NCI-H2196 (cell line): ENCODE data around the gene KCND2.
"Not testable (repeated sequence)": the region's sequence is repeated elsewhere in the genome, so short reads cannot be mapped to it uniquely, and the experiment has no call there.

ENCODE experiments used
- DNase-seq: peaks from one replicate; lab custom pipeline; 2025; ENCODE audit not compliant: unreplicated experiment; lab: John Stamatoyannopoulos, UW

Gene KCND2

DNA sequence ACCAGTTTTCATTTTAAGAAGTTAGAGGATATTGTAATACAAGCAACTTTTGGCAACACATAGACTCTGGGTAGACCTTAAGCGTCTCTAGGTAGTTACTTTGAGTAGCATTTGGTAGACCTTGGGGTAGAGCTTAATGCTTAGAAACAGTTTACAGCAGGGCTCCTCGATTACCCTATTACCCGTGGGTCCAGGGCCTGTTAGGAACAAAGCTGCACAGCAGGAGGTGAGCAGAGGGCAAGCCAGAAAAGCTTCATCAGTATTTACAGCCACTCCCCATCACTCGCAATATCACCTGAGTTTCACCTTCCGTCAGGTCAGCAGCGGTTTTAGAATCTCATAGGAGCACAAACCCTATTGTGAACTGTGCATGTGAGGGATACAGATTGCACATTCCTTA, 411.5 kb downstream of the KCND2 start:
- no peak for DNase-seq

DNA sequence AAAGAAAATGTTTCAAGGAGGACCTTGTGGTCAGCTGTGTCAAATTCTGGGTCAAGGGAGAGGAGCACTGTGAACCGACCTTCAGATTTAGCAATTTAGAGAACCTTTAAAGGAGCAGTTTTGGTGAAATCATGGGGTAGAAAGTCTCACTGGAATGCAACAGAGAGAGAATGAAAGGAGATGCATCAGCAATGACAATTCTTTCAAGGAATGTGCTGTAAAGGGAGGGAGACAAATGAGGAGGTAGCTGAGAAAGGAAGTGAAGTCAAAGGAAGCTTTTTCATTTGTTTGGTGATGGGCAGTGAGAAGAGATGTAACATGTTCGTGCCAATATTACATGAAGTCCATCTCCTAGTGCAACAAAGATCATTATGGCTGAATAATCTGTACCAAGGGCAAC, 418.9 kb downstream of the KCND2 start:
- no peak for DNase-seq

DNA sequence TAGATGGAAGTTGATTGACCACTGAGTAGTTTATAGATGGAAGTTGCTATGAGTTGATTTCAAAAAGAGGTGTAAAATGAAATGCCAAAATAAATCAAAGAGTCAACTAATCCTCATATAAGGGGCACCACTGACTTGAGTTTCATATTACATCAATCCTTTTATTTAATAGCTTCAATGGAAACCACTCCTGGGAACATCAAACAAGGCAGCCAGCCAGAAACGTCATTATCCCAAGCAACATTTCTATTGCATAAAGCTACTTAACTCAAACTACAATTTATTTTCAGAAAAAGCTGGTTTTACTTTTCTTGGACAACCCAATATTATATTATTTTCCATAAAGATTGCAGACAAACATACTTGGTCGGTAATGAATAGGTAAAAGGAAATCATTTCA, 422.9 kb downstream of the KCND2 start:
- DNase-seq: no peak

DNA sequence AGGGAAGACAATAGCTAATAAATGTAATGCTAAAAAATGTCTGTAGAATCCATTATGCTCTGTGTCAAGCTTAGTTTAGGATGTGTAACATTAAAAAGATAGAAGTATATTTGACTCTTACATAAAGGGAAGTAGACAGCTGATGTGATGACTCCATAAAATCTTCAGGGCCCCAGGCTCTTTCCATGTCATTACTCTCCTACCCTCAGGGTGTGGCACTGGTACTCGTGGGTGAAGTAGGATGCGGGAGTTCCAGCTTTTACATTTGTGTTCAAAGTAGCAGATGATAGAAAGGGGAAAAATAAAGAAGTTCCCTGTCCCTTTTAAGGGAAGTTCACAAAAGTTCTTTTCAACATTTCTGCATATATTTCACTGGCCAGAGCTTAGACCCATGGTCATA, 427.8 kb downstream of the KCND2 start:
- no peak for DNase-seq

DNA sequence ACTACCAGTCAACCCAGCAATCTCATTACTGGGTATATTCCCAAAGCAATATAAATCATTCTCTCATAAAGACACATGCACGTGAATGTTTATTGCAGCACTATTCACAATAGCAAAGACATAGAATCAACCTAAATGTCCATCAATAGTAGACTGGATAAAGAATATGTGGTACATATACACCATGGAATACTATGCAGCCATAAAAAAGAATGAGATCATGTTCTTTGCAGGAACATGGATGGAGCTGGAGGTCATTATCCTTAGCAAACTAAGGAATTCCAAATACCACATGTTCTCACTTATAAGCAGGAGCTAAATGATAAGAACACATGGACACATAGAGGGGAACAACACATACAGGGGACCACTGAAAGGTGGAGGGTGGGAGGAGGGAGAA, 429.4 kb downstream of the KCND2 start:
- DNase-seq: not testable (repeated sequence)

DNA sequence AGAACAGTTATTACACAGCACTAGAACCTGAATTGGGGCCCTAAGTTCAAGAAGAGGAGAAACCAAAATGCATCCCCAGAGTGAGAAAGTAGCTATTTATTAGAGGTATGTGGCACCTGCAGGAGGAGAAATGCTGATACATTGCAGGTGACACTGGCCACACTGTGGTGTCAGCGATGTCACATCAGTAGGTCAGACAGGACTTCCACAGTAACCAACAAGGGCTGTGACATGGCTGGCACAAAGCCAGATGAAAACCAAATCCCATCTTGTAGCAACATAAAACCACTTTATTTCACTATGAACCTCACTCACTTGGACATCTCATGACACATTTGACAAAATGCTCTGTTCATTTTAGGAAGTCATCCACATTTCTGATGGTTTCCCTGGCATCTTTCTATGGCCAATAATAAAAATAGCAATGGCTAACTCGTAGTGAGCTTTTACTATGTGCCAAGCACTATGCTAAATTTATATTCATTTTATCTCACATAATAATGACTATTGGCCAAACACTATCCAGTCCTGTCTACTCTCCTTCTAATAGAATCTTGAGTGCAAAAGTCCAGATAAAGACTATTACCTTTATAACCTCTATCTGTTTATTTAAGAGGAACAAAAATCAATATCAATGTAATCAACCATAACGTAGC, 430.7 kb downstream of the KCND2 start:
- DNase-seq: no peak

DNA sequence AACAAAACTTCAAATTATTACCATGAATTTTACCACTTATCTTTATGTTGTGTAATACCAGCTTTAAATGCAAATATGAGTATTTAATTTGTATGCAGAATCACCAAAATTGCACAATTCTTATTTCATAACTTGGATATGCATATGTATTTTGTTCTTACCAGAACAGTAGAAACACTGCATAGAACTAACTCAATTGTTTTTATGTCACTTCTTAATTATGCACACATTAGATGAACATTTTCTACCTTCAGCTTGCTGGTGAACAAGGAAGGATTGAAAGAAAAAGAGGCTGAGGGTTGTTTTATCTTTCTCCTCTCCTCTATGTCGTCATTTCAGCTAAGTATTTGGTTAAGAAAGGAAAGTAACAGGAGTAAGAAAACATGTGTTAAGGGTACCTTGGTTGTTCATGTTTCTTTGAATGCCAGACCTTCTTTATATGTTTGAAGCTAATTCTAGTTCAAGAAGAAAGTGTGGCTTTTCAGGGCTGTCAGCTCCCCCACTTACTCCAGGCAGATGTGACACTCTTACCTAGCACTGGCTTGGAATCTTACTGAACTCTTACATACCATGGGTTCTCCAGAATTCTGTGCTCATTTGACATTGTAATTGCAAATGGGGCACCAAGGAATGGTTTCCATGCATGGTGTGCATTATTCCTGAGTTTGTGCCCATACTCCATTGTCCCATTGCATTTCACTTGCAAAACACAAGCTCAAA, 436.4 kb downstream of the KCND2 start:
- no peak for DNase-seq

DNA sequence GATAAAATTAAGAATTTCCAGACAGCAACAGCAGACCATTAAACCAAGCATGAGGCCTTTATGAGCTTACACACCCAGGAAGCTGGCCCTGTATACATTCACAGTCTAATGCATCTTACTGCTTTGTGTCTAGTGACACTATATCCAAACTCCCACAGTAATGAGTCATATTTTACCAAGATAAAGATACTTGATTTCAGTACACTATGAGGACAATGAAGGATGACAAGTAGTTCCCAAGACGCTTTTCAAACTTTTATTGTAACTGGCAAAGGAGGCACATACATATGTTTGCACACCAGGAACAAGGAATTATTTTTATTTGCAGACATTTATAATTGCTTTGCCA, 437.0 kb downstream of the KCND2 start:
- no peak for DNase-seq

DNA sequence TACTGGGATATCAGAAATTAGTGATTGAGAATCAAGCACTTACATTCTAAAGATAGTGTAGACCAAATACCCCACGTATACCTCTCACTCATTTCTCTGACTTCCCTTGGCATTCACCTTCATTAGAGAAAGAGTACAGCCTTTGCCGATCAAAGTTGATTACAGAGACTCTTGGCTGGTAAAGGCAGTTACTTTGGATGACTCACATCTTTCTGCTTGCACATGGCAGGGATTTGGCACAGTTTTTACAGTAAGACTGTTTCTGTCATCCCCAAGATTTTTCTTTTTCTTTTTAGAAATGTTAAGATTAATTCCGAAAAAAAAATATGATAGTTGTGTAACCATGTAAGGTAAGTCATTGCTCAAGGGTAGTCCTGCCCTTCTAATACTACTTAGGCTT, 442.0 kb downstream of the KCND2 start:
- no peak for DNase-seq

DNA sequence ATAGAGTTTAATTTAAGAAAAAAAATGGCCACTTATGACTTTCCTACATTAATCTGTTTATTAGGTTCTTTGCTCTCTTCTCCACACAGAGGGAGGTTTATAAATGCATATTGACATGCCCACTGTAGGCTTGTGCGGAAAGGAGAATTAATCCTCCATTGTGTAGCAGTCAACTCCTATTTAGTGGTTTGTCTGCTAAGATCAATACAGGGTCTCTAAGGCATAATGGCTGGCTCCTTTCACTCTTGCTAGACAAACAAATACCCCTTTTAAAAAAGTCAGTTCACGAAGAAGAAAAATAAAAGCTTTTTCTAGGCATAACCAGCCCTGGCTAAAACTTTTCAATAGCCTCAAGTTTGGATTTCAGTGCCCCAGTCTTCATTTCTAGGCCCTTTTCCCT, 443.3 kb downstream of the KCND2 start:
- DNase-seq: no peak

DNA sequence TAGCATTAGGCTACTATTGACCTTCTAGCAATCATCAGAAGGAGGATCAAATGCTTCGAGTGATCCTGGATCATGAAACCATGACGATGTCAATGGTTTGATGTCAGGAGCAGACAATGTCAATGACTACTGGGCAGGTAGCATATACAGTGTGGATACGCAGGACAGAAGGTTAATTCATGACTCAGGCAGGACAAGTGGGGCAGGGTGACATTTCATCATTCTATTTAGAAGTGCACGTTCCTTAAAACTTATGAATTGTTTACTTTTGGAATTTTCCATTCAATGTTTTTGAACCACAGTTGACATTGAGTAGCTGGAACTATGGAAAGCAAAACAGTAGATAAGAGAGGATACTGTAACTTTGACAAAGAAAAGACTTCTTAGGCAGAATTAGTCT, 444.2 kb downstream of the KCND2 start:
- no peak for DNase-seq

DNA sequence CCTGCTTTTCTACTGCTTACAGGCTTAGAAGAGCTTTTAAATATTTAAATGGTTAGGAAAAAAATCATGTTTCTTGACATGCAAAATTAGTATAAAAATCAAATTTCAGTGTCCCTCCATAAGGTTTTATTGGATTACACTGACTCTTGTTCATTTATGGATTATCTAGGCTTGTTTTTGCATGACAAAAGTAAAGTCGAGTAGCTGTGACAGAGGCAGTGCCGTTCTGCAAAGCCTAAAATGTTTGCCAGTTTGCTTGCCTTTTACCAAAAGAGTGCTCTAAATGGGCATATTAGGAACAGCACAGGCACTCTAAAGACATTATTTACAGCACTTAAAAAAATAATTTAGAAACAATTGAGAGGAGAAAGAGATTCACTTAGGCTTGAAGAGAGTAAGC, 445.4 kb downstream of the KCND2 start:
- DNase-seq: no peak

DNA sequence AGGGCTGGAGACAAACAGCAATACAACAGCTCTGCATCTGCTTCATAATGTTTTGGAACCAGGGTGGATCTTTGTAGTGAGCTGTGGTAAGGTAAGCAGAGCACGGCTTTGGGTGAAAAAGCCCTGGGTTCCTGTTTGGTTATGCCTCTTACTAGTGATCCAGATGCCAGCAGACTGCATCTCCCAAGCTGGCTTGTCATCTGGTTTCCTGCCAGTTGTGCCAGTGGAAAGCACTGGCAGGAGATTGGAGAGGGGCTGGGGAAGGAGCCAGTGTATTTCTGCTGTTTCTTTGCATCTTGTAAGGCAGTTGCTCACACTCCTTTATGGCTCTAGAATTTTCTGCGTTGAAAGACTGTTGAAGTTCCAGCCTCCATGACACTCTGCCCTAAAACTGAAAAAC, 447.3 kb downstream of the KCND2 start:
- DNase-seq: no peak

DNA sequence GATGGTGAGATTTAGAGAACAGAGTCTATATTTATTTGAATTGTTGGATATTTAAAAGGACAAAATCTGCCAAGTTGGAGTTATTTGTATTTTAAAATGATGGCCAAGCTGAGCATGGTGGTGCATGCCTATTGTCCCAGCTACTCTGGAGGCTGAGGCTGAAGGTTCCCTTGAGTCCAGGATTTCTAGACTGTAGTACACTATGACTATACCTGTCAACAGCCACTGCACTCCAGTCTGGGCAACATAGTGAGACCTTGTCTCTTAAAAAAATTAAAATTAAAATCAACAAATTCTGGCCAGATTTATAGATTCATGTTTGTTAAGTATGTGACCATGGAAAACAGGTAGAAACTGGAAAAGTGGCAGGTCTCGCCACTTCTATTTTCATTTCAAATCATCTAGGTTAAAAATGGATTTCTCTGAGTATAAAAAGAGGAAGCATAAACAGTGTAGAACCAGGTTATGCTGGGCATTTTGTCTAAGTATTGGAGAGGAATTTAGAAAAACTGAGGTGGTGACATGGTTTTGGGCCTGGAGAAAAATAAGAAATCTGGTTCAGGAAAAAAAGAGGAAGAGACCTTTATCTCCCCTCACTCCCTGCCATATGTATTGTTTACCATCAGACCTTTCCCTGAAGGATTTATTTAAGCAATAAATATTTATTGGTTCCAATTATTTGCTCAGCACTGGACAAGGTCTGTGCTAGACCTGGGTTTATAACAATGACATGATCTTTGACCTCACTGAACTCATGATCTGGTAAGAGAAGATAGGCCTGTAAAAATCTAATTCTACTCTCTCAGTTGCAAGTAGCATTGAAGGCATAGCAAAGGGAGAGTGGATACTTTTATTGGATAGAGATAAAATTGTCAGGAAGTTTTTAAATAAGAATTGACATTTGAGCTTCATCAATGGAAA, 450.8 kb downstream of the KCND2 start:
- DNase-seq: no peak

DNA sequence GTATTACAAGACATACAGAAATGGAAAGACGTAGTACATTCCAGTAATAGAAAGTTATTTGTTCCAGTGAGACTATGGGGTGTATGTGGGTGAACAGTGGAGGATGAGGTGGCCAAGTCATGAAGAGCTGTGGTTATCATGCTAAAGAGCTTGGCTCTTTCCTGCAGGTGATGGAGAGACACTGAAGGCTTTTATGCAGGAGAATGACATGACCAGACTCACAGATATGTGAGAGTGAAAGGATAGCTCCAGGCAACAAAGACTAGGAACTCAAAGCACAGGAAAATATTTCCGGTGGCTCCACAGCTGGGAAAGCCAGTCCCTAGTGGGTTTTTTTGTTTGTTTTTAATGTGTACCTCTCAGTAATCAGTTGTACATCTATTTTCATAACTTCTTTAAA, 451.5 kb downstream of the KCND2 start:
- DNase-seq: no peak

DNA sequence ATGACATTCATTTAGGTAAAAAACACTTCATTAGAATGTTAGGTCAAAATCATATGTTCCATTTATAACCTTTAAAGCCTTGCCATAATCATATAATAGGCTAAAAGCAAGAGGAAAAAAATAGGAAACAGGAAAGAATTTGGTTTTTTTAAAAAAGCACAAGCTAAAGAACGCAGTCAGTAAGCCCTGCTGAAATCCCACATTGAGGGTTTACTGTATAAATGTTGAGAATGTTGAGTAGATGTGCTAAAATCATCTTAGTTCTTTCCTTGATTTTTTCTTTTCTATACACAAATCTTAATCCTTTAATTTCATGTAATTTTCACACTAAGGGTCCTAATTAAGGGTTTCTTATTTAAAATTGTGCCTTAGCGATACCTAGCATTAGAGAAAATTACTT, 452.0 kb downstream of the KCND2 start:
- DNase-seq: no peak

DNA sequence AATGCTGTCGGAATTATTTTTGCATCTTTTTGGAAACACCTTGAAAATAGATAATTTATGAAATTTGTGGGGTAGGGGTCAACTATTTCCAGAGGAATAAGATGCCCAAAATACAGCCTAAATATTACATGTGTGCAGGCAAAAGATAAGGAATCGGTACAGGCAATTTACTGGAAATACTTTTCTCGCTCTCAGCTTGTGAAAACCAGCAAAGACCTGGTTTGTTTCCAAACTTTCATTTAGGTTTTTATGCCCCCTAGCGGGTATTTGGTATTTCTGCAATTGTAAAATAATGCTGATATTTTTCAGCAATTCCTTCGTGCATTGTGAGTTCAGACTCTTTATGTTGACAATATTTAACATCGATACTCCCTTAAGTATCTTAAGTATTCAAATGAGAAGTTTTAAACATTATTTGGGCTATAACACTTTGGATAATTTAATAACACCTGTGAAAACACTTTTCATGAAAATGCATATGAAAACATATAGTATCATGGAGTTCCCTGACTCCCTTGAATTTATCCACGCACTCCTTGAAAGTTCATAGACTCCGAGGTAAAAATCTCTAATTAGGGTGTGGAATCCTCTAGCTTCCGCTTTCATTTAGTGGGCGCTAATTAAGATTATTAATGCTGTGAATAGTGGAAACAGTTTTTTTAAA, 452.5 kb downstream of the KCND2 start:
- peak; percentile 53 for DNase-seq

DNA sequence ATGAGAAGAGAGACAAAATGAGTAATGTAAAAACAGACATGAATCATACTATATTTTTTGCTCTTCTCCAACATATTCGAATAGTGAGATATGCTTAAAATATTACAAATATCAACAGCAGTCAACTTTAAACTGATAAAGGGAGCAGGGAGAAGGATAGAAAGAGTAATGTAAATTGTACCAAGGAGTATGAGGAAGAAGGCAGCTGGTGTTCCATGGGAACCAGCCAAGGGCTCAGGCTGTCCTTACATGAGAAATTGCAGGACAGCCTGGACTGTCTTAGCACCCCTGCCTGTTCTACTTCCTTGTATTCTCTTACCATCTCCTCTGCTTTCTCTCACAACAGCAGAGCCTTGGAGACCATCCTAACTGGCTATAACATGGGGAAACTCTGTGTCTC, 456.3 kb downstream of the KCND2 start:
- DNase-seq: no peak

DNA sequence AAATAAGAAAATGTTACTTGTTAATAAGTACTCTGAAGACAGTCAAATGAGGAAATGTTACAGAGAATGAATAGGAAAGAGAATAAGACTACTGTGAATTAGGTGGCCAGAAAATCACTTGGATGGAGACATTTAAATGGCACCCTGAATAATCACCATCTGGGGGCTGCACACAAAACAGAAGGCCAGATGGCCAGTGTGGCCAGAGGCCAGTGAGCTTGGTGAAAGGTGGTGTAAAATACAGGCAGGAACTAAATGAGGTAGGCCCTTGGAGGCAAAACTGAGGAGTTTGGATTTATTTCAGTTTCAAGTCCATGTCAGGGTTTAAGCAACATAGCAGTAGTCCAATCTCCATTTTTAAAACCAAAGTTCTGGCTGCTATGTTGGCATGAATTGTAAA, 458.3 kb downstream of the KCND2 start:
- no peak for DNase-seq

DNA sequence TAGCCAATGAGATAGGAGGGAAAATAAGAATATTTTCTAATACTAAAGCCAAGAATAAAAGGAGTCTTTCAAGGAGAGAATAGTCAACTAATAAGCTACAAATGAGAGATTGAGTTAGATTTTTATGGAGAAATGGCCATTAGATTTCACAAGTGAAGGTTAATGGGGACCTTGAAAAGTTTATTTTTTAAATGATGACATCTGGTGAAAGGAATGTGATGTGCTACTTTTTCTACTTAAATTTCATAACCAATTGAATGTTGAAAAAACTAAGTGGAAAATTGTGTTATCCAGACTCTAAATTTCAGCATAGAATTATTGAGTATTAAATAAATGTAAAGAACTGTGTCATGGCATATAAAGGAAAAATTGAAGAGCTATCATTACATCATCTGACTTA, 459.3 kb downstream of the KCND2 start:
- DNase-seq: no peak

DNA sequence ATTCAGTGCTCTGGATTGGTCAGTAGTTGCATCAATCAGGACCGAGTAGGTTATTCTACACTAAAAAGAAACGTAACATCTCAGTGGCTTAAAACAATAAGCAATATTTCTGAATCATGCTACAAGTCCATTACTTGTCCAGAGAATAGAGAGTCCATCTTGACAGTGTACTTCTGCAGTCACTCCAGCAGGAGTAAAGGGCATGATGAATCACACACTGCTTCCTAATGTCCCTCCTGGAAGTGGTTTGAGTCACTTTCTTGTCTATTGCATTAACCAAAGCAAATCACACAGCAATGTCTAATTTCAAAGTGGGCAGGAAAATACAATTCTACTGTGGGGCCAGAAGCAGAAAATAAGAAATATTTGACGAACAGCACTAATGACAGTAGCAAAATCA, 460.2 kb downstream of the KCND2 start:
- no peak for DNase-seq

DNA sequence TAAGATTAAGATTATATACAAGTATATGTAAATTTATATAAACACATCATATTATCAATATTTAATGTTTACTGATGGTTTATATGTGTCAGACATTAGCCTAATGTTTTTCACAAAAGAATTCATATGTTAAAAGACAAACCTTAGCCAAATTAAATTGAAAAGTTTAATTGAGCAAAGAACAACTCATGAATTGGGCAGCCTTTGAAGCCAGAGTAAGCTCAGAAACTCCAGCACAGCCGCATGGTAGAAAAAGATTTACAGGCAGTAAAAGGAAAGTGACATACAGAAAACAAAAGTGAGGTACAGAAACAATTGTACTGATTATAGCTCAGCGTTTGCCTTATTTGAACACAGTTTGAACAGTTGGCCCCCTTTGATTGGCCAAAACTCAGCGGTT, 460.9 kb downstream of the KCND2 start:
- DNase-seq: no peak
